ENCODE data around the gene LIMA1. TPM values are rescaled to one million over a fixed set of nuclear protein-coding genes. Genes with fewer than 3 reads are reported as not detected.
"Not testable (repeated sequence)": the region's sequence is repeated elsewhere in the genome, so short reads cannot be mapped to it uniquely, and the experiment has no call there.

Gene LIMA1
- total RNA-seq, 6 experiments from 2014 or later: 7.3 to 21.9 (median 13.1) TPM

DNA sequence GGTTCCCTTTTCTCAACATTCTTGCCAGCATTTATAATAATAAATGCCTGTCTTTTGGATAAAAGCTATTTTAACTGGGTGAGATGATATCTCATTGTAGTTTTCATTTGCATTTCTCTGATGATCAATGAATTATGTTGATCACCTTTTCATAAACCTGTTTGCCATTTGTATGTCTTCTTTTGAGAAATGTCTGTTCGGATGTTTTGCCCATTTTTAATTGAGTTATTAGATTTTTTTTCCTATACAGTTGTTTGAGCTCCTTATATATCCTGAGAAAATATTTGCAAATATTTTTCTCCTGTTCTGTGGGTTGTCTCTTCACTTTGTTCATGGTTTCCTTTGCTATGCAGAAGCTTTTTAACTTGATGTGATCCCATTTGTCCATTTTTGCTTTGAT lies 8.1 kb upstream of the LIMA1 start:
- H3K27ac ChIP-seq: no peak overlapping the region
- intact Hi-C loops (cut with DNase I): no loop called here
- ATAC-seq: no peak
- no peak overlapping the region for H3K4me3 ChIP-seq
- no peaks in the 10 kb centered on the region for H3K36me3 ChIP-seq
- H3K27me3 ChIP-seq: no peaks in the 10 kb centered on the region
- no peak for DNase-seq
- TF ChIP-seq, protein P1, sequence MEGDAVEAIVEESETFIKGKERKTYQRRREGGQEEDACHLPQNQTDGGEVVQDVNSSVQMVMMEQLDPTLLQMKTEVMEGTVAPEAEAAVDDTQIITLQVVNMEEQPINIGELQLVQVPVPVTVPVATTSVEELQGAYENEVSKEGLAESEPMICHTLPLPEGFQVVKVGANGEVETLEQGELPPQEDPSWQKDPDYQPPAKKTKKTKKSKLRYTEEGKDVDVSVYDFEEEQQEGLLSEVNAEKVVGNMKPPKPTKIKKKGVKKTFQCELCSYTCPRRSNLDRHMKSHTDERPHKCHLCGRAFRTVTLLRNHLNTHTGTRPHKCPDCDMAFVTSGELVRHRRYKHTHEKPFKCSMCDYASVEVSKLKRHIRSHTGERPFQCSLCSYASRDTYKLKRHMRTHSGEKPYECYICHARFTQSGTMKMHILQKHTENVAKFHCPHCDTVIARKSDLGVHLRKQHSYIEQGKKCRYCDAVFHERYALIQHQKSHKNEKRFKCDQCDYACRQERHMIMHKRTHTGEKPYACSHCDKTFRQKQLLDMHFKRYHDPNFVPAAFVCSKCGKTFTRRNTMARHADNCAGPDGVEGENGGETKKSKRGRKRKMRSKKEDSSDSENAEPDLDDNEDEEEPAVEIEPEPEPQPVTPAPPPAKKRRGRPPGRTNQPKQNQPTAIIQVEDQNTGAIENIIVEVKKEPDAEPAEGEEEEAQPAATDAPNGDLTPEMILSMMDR (IDR thresholded peaks at IDR 0.05): no peak
- no peak for TF ChIP-seq POLR2A (IDR thresholded peaks at IDR 0.05)
- 100% methylated on average over 1 of the region's 1 CpG for WGBS (ENCODE audit: insufficient coverage, low coverage, low lambda C conversion rate, missing lambda C conversion rate)
- no peaks in the 10 kb centered on the region for H3K9me3 ChIP-seq
- no peaks in the 10 kb centered on the region for H3K4me1 ChIP-seq

GRCh38 chr12:50290692-50291091 lies 7.4 kb upstream of the LIMA1 start:
- H3K4me3 ChIP-seq; H3K27ac ChIP-seq; intact Hi-C loops (cut with DNase I); H3K36me3 ChIP-seq; H3K27me3 ChIP-seq; DNase-seq; H3K4me1 ChIP-seq; H3K9me3 ChIP-seq; ATAC-seq: not testable (repeated sequence)
- 72% methylated on average over 3 of the region's 3 CpGs for WGBS (ENCODE audit: insufficient coverage, low coverage, low lambda C conversion rate, missing lambda C conversion rate)

DNA sequence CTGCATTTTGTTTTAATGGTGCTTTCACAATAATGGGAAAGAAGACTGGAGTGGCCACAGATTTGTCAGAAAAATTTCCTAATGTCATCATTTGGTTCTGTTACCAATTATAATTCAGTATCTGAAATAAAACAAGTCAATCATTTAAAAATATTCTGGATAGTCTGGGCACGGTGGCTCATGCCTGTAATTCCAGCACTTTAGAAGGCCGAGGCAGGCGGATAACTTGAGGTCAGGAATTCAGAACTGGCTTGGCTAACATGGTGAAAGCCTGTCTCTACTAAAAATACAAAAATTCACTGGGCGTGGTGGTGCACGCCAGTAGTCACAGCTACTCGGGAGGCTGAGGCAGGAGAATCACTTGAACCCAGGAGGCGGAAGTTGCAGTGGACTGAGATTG lies 4.0 kb upstream of the LIMA1 start:
- TF ChIP-seq, protein P1 (IDR thresholded peaks at IDR 0.05): no peak
- TF ChIP-seq POLR2A (IDR thresholded peaks at IDR 0.05): no peak
- Histone ChIP-seq H3K9me3 (no peaks in the 10 kb centered on the region), H3K27ac (no peak overlapping the region), H3K4me3 (no peak overlapping the region), H3K4me1 (peaks cover 0 to 14% (median 5%) of the 10 kb centered on the region in 4 donors), H3K36me3 (no peaks in the 10 kb centered on the region), H3K27me3 (no peaks in the 10 kb centered on the region)
- ATAC-seq (no peak), DNase-seq (no peak)
- intact Hi-C loops (cut with DNase I): no loop called here
- 90% methylated on average over 7 of the region's 7 CpGs for WGBS (ENCODE audit: insufficient coverage, low coverage, low lambda C conversion rate, missing lambda C conversion rate)

- no peak for DNase-seq
- Histone ChIP-seq H3K27ac (no peak overlapping the region), H3K36me3 (no peaks in the 10 kb centered on the region), H3K27me3 (no peaks in the 10 kb centered on the region), H3K4me3 (no peak overlapping the region), H3K4me1 (peaks cover 0 to 15% (median 5%) of the 10 kb centered on the region in 4 donors), H3K9me3 (no peaks in the 10 kb centered on the region)
- intact Hi-C loops (cut with DNase I): no loop called here
- 100% methylated on average over 1 of the region's 1 CpG for WGBS (ENCODE audit: insufficient coverage, low coverage, low lambda C conversion rate, missing lambda C conversion rate)
- no peak for ATAC-seq
- TF ChIP-seq, protein P1 (IDR thresholded peaks at IDR 0.05): no peak
- TF ChIP-seq POLR2A (IDR thresholded peaks at IDR 0.05): no peak
Measured at GRCh38 chr12:50285253-50285652, 1.9 kb upstream of the LIMA1 start.

DNA sequence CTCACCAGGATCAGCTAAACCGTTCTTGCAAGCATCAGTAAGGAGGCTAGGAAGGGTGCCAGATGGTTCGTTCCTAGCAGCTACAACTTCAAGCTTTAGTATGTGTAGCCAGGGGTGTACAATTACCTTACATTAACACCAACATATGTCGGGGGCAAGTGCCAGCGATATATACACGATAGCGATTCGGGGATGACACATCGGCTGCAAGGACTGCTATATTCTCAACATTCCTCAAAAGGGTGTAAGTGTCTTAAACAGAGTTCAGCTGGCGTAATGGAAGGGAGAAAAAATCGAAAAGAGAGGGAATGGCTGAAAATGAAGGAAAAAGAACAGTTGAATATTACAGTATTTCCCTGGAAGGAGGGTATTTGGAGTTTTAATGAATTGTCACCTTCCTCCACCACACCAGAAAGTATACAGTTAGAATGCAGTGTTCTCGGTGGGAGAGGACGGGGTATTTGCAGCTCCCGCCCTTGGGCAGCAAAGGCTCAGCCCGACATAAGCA lies 545 bp downstream of the LIMA1 start:
- no peak for TF ChIP-seq POLR2A (IDR thresholded peaks at IDR 0.05)
- TF ChIP-seq, protein P1 (IDR thresholded peaks at IDR 0.05): no peak
- H3K4me3 ChIP-seq: peak overlapping the region; percentile 73 to 87 (median 83)
- H3K4me1 ChIP-seq: peaks cover 0 to 15% (median 5%) of the 10 kb centered on the region in 4 donors
- H3K36me3 ChIP-seq: no peaks in the 10 kb centered on the region
- H3K27ac ChIP-seq: peak overlapping the region; percentile 42 to 76 (median 71)
- H3K27me3 ChIP-seq: no peaks in the 10 kb centered on the region
- H3K9me3 ChIP-seq: no peaks in the 10 kb centered on the region
- DNase-seq (no peak), ATAC-seq (peak; percentile 46 to 52 (median 46))
- WGBS (ENCODE audit: insufficient coverage, low coverage, low lambda C conversion rate, missing lambda C conversion rate): 10% methylated on average over 14 of the region's 14 CpGs
- intact Hi-C loops (cut with DNase I): no loop called here
